GM23338 (cell line): ENCODE results near the gene CACNA1G. TPM values are rescaled to one million over a fixed set of nuclear protein-coding genes. Genes with fewer than 3 reads are reported as not detected.
A peak's percentile ranks its signal among the peaks of the same experiment; 100 is the strongest.

Experiments used
- ATAC-seq: fragments of 200-7000 bp; cut with Tn5 transposase; 3 replicates; pipeline ENCODE4 v1.9.1; 2020
- DNase-seq: peaks from one replicate; pipeline ENCODE4 v3.0.0-alpha.2; 2015; ENCODE audit warnings: low spot score
- H2AFZ ChIP-seq: fragments of 200-600 bp; sonication (generic); 2 replicates; pipeline ENCODE4 v1.8.0; 2016; ENCODE audit warnings: antibody characterized with exemption, mild to moderate bottlenecking, moderate library complexity
- H3F3A ChIP-seq: fragments of 200-600 bp; sonication (generic); replicated peaks from 2 replicates; pipeline ENCODE4 v1.8.0; 2017; ENCODE audit warnings: antibody characterized with exemption, mixed run types, low read depth
- H3K27ac ChIP-seq: fragments of 200-600 bp; sonication (generic); 2 replicates; pipeline ENCODE4 v1.6.1; 2016; ENCODE audit warnings: low read depth
- H3K27me3 ChIP-seq: fragments of 200-600 bp; sonication (generic); 2 replicates; pipeline ENCODE4 v1.8.0; 2016; ENCODE audit warnings: mild to moderate bottlenecking, mixed run types, moderate library complexity; ENCODE audit not compliant: insufficient read depth
- H3K36me3 ChIP-seq: fragments of 200-600 bp; sonication (generic); 2 replicates; pipeline ENCODE4 v1.8.0; 2016; ENCODE audit warnings: mild to moderate bottlenecking; ENCODE audit not compliant: insufficient read depth
- H3K4me1 ChIP-seq: fragments of 200-600 bp; sonication (generic); 2 replicates; pipeline ENCODE4 v1.8.0; 2016; ENCODE audit warnings: mild to moderate bottlenecking, moderate library complexity; ENCODE audit not compliant: insufficient read depth
- H3K4me2 ChIP-seq: fragments of 200-600 bp; sonication (generic); 2 replicates; pipeline ENCODE4 v1.7.1; 2017; ENCODE audit warnings: mixed run types
- H3K4me3 ChIP-seq: fragments of 200-600 bp; sonication (generic); 2 replicates; pipeline ENCODE4 v1.6.1; 2016; ENCODE audit warnings: mixed run types
- H3K79me2 ChIP-seq: fragments of 200-600 bp; sonication (generic); replicated peaks from 2 replicates; pipeline ENCODE4 v1.8.0; 2017; ENCODE audit warnings: mild to moderate bottlenecking; ENCODE audit not compliant: insufficient read depth
- H3K9me2 ChIP-seq: fragments of 200-600 bp; sonication (generic); 2 replicates; pipeline ENCODE4 v1.8.0; 2017; ENCODE audit not compliant: insufficient read depth
- H4K20me1 ChIP-seq: fragments of 200-600 bp; sonication (generic); replicated peaks from 2 replicates; pipeline ENCODE4 v1.8.0; 2017; ENCODE audit warnings: mild to moderate bottlenecking; ENCODE audit not compliant: insufficient read depth
- H3K27ac Mint-ChIP-seq: 2 replicates; pipeline ENCODE4 v1.8.0; 2020; ENCODE audit warnings: inconsistent platforms, mild to moderate bottlenecking, moderate library complexity, mixed read lengths
- H3K27me3 Mint-ChIP-seq: 3 replicates; pipeline ENCODE4 v1.8.0; 2022; ENCODE audit warnings: low read depth, mild to moderate bottlenecking, moderate library complexity, mixed read lengths, inconsistent platforms; ENCODE audit not compliant: insufficient read depth, poor library complexity
- H3K36me3 Mint-ChIP-seq: 3 replicates; pipeline ENCODE4 v1.8.0; 2021; ENCODE audit warnings: low read depth, mild to moderate bottlenecking, inconsistent platforms, moderate library complexity, mixed read lengths
- H3K4me1 Mint-ChIP-seq: 3 replicates; pipeline ENCODE4 v1.8.0; 2020; ENCODE audit warnings: mild to moderate bottlenecking, inconsistent platforms, mixed read lengths
- H3K4me3 Mint-ChIP-seq: 3 replicates; pipeline ENCODE4 v1.8.0; 2021; ENCODE audit warnings: moderate library complexity, mild to moderate bottlenecking, inconsistent platforms, mixed read lengths
- H3K9me3 Mint-ChIP-seq: 3 replicates; pipeline ENCODE4 v1.8.0; 2020; ENCODE audit warnings: moderate library complexity, mild to moderate bottlenecking, inconsistent platforms, mixed read lengths
- ETS1 ChIP-seq: IDR thresholded peaks from 2 replicates; pipeline ENCODE4 v1.6.1; 2016; ENCODE audit warnings: antibody characterized with exemption
- EZH2 ChIP-seq: fragments of 200-600 bp; sonication (generic); IDR thresholded peaks from one replicate; pipeline ENCODE4 v1.8.0; 2017; ENCODE audit warnings: antibody characterized with exemption, mild to moderate bottlenecking, low read depth; ENCODE audit not compliant: unreplicated experiment
- EZH2phosphoT487 ChIP-seq: fragments of 200-600 bp; sonication (generic); IDR thresholded peaks from one replicate; pipeline ENCODE4 v1.8.1; 2018; ENCODE audit warnings: antibody characterized with exemption; ENCODE audit not compliant: unreplicated experiment
- JUNB ChIP-seq: IDR thresholded peaks from one replicate; pipeline ENCODE4 v1.6.1; 2016; ENCODE audit warnings: antibody characterized with exemption; ENCODE audit not compliant: unreplicated experiment
- STAT1 ChIP-seq: IDR thresholded peaks from one replicate; pipeline ENCODE4 v1.6.1; 2016; ENCODE audit warnings: antibody characterized with exemption; ENCODE audit not compliant: unreplicated experiment
- ZNF114 ChIP-seq: fragments of 250-450 bp; sonication (Bioruptor Pico); IDR thresholded peaks from 2 replicates; pipeline ENCODE4 v1.5.0; 2020; ENCODE audit warnings: mild to moderate bottlenecking, moderate library complexity
- polyA plus RNA-seq: library from polyadenylated mRNA; unstranded; fragments of >200 nt; fragmentation: Nextera tagmentation; extraction: Ambion mirVana; gene quantifications from 2 replicates; pipeline ENCODE4 v1.2.1, GENCODE V29; 2016
- total RNA-seq: library from RNA; depleted of rRNA; stranded (reverse); fragments of >200 nt; shearing (Covaris generic); gene quantifications from 2 replicates; pipeline ENCODE4 v1.2.3, GENCODE V29; 2014
- TF ChIP-seq, protein P1 (sequence below): IDR thresholded peaks from one replicate; pipeline ENCODE4 v1.6.1; 2018; ENCODE audit warnings: antibody characterized with exemption; ENCODE audit not compliant: unreplicated experiment
- TF ChIP-seq, protein P2 (sequence below): fragments of 250-450 bp; sonication (Bioruptor Pico); IDR thresholded peaks from 2 replicates; pipeline ENCODE4 v1.5.0; 2020; ENCODE audit warnings: mild to moderate bottlenecking, moderate library complexity

CACNA1G gene
- total and polyA plus RNA-seq, 2 experiments from 2014 or later = 1.4 to 5.1 TPM

GRCh38 chr17:50558941-50559614 is 1.4 kb upstream of the CACNA1G start:
- Histone ChIP-seq H3K27ac (no peak overlapping the region), H3K79me2 (no peaks in the 10 kb centered on the region), H4K20me1 (no peaks in the 10 kb centered on the region; the same call in none of the 2 replicates), H3K4me3 (peak overlapping the region; percentile 62), H3K27me3 (peaks cover 62% of the 10 kb centered on the region), H3K36me3 (no peaks in the 10 kb centered on the region), H3K4me1 (peaks cover 25% of the 10 kb centered on the region), H3F3A (0 out of 2 replicates have a peak, but pooled peaks cover 9% of the 10 kb centered on the region), H2AFZ (peak overlapping the region; percentile 97), H3K4me2 (peak overlapping the region; percentile 96), H3K9me2 (no peaks in the 10 kb centered on the region)
- peaks cover 28% of the 10 kb centered on the region for H3K4me1 Mint-ChIP-seq
- H3K36me3 Mint-ChIP-seq = no peaks in the 10 kb centered on the region
- peaks cover 43% of the 10 kb centered on the region for H3K27me3 Mint-ChIP-seq
- TF ChIP-seq STAT1 = no peak
- no peak for TF ChIP-seq JUNB
- TF ChIP-seq EZH2 = peak; percentile 47
- no peak for TF ChIP-seq EZH2phosphoT487
- no peak for TF ChIP-seq ETS1
- TF ChIP-seq, protein P1, sequence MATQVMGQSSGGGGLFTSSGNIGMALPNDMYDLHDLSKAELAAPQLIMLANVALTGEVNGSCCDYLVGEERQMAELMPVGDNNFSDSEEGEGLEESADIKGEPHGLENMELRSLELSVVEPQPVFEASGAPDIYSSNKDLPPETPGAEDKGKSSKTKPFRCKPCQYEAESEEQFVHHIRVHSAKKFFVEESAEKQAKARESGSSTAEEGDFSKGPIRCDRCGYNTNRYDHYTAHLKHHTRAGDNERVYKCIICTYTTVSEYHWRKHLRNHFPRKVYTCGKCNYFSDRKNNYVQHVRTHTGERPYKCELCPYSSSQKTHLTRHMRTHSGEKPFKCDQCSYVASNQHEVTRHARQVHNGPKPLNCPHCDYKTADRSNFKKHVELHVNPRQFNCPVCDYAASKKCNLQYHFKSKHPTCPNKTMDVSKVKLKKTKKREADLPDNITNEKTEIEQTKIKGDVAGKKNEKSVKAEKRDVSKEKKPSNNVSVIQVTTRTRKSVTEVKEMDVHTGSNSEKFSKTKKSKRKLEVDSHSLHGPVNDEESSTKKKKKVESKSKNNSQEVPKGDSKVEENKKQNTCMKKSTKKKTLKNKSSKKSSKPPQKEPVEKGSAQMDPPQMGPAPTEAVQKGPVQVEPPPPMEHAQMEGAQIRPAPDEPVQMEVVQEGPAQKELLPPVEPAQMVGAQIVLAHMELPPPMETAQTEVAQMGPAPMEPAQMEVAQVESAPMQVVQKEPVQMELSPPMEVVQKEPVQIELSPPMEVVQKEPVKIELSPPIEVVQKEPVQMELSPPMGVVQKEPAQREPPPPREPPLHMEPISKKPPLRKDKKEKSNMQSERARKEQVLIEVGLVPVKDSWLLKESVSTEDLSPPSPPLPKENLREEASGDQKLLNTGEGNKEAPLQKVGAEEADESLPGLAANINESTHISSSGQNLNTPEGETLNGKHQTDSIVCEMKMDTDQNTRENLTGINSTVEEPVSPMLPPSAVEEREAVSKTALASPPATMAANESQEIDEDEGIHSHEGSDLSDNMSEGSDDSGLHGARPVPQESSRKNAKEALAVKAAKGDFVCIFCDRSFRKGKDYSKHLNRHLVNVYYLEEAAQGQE = no peak
- TF ChIP-seq, protein P2, sequence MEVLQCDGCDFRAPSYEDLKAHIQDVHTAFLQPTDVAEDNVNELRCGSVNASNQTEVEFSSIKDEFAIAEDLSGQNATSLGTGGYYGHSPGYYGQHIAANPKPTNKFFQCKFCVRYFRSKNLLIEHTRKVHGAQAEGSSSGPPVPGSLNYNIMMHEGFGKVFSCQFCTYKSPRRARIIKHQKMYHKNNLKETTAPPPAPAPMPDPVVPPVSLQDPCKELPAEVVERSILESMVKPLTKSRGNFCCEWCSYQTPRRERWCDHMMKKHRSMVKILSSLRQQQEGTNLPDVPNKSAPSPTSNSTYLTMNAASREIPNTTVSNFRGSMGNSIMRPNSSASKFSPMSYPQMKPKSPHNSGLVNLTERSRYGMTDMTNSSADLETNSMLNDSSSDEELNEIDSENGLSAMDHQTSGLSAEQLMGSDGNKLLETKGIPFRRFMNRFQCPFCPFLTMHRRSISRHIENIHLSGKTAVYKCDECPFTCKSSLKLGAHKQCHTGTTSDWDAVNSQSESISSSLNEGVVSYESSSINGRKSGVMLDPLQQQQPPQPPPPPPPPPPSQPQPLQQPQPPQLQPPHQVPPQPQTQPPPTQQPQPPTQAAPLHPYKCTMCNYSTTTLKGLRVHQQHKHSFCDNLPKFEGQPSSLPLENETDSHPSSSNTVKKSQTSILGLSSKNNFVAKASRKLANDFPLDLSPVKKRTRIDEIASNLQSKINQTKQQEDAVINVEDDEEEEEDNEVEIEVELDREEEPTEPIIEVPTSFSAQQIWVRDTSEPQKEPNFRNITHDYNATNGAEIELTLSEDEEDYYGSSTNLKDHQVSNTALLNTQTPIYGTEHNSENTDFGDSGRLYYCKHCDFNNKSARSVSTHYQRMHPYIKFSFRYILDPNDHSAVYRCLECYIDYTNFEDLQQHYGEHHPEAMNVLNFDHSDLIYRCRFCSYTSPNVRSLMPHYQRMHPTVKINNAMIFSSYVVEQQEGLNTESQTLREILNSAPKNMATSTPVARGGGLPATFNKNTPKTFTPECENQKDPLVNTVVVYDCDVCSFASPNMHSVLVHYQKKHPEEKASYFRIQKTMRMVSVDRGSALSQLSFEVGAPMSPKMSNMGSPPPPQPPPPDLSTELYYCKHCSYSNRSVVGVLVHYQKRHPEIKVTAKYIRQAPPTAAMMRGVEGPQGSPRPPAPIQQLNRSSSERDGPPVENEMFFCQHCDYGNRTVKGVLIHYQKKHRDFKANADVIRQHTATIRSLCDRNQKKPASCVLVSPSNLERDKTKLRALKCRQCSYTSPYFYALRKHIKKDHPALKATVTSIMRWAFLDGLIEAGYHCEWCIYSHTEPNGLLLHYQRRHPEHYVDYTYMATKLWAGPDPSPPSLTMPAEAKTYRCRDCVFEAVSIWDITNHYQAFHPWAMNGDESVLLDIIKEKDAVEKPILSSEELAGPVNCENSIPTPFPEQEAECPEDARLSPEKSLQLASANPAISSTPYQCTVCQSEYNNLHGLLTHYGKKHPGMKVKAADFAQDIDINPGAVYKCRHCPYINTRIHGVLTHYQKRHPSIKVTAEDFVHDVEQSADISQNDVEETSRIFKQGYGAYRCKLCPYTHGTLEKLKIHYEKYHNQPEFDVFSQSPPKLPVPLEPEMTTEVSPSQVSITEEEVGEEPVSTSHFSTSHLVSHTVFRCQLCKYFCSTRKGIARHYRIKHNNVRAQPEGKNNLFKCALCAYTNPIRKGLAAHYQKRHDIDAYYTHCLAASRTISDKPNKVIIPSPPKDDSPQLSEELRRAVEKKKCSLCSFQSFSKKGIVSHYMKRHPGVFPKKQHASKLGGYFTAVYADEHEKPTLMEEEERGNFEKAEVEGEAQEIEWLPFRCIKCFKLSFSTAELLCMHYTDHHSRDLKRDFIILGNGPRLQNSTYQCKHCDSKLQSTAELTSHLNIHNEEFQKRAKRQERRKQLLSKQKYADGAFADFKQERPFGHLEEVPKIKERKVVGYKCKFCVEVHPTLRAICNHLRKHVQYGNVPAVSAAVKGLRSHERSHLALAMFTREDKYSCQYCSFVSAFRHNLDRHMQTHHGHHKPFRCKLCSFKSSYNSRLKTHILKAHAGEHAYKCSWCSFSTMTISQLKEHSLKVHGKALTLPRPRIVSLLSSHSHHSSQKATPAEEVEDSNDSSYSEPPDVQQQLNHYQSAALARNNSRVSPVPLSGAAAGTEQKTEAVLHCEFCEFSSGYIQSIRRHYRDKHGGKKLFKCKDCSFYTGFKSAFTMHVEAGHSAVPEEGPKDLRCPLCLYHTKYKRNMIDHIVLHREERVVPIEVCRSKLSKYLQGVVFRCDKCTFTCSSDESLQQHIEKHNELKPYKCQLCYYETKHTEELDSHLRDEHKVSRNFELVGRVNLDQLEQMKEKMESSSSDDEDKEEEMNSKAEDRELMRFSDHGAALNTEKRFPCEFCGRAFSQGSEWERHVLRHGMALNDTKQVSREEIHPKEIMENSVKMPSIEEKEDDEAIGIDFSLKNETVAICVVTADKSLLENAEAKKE (CRISPR knock-in tag) = no peak
- no peak for TF ChIP-seq ZNF114
- DNase-seq (peak; percentile 92), ATAC-seq (peak; percentile 13)
- H3K4me3 Mint-ChIP-seq = peak overlapping the region; percentile 86
- no peak overlapping the region for H3K27ac Mint-ChIP-seq
- H3K9me3 Mint-ChIP-seq = no peaks in the 10 kb centered on the region
